UCSD-AML1 (cell line): ENCODE results near the gene USO1.
"Not testable (repeated sequence)": the region's sequence is repeated elsewhere in the genome, so short reads cannot be mapped to it uniquely, and the experiment has no call there.

Experiments used
- DNase-seq: peaks from one replicate; lab custom pipeline; 2025; ENCODE audit not compliant: unreplicated experiment; lab: John Stamatoyannopoulos, UW

USO1 gene

GRCh38 chr4:75724066-75724866 lies at the start of gene USO1:
USO1 (plus strand) TSS chr4:75724577; CDS start chr4:75724820, 243 bp downstream.
- peak; percentile 99 for DNase-seq

- no peak for DNase-seq
Observed at GRCh38 chr4:75675004-75675531, 49.3 kb upstream of the USO1 start.

- DNase-seq, result no peak
Observed at GRCh38 chr4:75678473-75678872, 45.9 kb upstream of the USO1 start.

GRCh38 chr4:75678965-75679364 lies 45.4 kb upstream of the USO1 start:
- DNase-seq, result no peak

GRCh38 chr4:75679876-75680575 lies 44.4 kb upstream of the USO1 start:
- no peak for DNase-seq

- DNase-seq, result no peak
Observed at GRCh38 chr4:75683482-75684155, 40.8 kb upstream of the USO1 start.

- no peak for DNase-seq
Observed at GRCh38 chr4:75685546-75686189, 38.7 kb upstream of the USO1 start.

GRCh38 chr4:75686346-75686745 lies 38.0 kb upstream of the USO1 start:
- no peak for DNase-seq

GRCh38 chr4:75687125-75687524 lies 37.3 kb upstream of the USO1 start:
- not testable (repeated sequence) for DNase-seq

- not testable (repeated sequence) for DNase-seq
Observed at GRCh38 chr4:75692066-75692465, 32.3 kb upstream of the USO1 start.

- DNase-seq, result no peak
Observed at GRCh38 chr4:75696071-75696470, 28.3 kb upstream of the USO1 start.

- DNase-seq, result no peak
Observed at GRCh38 chr4:75696581-75696980, 27.8 kb upstream of the USO1 start.

GRCh38 chr4:75698162-75698962 lies 26.0 kb upstream of the USO1 start:
- DNase-seq, result peak; percentile 26

- no peak for DNase-seq
Observed at GRCh38 chr4:75698963-75699228, 25.5 kb upstream of the USO1 start.

GRCh38 chr4:75699299-75699698 lies 25.1 kb upstream of the USO1 start:
- no peak for DNase-seq

- no peak for DNase-seq
Observed at GRCh38 chr4:75702919-75703411, 21.4 kb upstream of the USO1 start.

GRCh38 chr4:75705198-75705977 lies 19.0 kb upstream of the USO1 start:
- DNase-seq, result no peak

GRCh38 chr4:75708218-75708691 lies 16.1 kb upstream of the USO1 start:
- DNase-seq, result peak; percentile 12

- DNase-seq, result no peak
Observed at GRCh38 chr4:75710246-75710645, 14.1 kb upstream of the USO1 start.
